RKO (cell line): ENCODE measurements around the gene EPHB1.

Experiments used
- DNase-seq: peaks from one replicate; pipeline ENCODE4 v3.0.0-alpha.2; 2016; ENCODE audit warnings: low spot score

Gene EPHB1

DNA sequence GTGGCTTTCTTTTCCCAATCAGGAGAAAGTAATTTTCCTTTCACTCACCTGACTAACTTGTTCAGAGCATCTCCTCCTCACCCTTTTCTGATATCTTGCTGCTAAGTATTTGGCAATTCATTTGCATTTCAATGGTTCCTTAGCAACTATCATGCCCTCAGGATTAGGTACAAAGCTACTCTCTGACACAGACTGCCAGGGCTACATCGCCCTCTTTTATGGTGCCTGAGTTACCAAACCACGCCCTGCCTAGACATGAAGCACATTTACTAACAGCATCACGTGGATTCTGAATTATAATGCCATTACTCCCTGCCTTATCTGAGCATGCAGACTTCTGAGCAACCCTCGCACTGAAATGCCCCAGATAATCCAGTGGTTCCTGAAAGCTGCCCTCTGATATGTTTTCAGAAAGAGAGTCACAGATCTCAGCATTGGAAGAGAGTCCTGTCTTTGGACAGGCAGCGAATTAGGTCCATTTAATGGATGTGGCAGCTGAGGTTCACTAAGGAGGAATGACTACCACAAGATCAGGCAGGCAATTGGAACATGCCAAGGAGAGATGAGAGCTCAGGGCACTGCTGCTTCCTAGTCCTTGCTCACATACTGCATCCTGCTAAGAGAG lies 14.5 kb downstream of the EPHB1 start:
- DNase-seq = no peak

DNA sequence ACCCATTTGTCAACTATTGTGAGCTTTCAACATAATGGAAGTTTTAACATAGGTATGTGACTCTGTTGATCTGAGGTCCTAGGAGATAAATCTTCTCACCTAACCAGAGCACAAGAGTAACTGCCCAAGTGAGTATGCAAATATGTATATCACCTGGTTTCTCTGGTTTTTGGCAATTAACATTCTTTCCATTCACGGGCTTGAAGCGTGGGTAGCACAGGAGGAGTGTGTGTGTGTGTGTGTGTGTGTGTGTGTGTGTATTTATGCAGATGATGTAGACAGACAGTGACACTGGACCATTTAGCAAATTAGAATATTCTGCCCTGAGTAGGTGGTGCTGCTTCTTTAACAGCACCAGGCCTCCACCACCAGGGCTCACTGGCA lies 15.0 kb downstream of the EPHB1 start:
- DNase-seq = no peak

DNA sequence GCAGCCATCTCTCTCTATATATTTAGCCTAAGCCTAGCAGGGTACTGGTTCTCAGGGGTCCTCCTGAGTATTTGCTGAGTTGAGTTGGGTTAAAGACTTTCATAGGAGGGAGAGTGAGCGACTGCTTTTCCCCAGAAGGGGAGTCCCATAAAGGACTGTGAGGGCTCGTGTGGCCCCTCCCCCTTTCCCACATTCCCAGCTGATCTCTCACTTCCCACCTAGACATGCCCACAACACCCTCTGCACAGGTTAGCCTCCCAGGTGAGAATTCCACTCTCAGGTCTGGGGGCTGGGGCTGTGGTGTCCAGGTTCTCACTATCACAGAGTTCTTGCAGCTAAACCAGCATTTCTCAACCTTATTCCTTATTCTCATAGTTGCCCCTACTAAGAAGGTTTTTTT lies 15.8 kb downstream of the EPHB1 start:
- DNase-seq = no peak

DNA sequence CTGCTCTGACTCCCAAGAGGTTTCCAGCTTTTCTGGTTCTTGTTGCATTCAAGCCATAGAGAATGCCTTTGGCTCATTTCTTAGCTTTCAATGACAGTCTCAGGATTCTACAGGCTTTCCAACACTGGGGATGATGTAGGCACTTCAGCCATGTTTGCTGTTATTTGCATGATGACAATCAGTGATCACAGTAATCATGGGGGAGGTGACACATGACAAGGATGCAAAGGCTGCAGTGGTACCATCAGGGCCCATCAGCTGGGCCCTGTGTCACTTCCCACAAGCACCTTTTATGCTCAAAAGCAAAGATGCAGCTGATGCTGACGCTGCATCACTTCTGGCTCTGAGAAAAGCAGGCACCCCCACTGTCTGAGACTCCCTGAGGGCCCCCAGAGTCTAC lies 18.6 kb downstream of the EPHB1 start:
- no peak for DNase-seq

DNA sequence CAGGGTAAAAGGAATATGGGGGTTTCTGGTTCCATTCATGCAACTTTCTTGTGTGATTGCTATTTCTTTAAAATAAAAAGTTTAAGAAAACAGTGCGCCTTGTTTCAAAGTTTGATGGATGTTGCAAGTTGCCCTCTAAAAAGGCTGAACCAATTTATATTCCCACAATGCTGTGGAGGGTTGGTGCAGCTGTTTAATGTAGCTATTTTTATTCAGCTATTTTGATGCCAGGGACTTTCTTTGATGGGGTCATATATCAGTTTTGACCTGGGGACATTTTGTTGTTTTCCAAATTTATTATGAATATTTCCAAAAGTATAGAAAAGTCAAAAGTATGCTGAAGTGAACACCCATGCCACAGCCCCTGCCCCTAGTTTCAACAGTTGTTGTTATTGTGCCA lies 20.5 kb downstream of the EPHB1 start:
- DNase-seq = no peak

DNA sequence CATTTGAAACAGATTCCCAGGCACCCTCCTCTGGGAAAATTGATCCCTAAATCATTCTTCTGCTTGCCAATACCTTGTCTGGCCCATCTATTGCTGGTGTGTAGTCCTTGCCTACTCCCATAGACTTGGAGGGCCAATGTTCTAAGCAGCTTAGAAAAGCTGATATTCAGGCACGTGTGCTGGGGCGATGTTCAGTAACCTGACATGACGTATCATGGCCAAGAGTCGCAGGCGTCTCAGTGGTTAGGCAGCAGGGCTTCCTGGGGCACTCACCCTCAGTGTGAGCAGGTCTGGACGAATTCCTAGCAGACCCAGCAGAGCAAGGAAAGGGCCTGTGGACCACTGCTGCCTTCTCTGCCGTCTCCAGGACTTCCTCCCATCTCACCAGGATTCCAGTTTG lies 21.6 kb downstream of the EPHB1 start:
- DNase-seq = no peak

DNA sequence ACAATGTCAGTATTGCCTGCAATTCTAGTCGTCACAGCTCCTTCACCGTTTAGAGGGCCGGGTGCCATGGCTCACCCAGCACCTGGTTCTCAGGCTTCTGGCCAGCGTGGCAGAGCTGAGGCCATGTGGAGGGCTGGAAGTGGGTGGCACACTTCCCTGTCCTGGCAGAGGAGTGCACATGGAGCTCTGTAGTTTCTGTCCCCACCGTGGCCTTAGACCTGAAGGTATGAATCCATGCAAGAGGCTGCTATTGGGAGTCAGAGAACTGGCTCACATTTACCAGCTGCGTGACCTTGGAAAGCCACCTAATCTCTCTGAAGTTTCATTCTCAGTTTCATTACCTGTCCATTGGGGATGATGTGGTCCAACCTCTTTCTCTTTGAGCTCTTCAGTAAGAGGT lies 22.2 kb downstream of the EPHB1 start:
- no peak for DNase-seq

DNA sequence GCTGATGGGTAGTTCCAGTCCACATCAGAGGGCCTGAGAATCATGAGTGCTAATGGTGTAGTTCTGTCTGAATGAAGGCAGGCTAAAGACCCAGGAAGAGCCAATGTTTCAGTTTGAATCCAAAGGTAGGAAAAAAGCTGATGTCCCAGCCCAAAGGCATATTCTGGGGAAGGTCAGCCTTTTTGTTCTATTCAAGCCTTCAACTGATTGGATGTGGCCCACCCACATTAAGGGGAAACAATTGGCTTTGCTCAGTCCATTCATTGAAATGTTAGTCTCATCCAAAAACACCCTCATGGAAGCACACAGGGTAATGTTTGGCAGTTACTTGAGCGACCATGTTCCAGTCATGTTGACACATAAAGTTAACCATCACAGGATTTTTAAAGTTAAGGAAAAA lies 25.9 kb downstream of the EPHB1 start:
- no peak for DNase-seq

DNA sequence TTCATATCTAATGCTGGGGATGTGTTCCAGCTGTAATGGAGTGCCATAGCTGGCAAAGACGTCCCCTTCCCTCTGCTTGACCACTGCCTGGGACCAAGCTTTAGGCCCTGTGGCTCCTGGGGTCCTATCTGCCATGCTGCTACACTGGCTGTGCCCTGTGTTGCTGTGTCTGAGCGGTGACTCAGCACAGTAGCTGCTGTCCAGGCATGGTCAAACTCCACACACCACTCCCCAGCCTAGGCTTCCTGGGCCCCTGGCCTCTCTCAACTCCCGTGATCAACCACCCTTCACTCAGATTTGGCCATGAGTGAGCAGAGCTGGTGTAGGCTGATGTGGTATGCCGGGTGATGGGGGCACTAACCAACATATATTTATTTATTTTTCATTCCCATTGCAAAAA lies 27.0 kb downstream of the EPHB1 start:
- DNase-seq = no peak

DNA sequence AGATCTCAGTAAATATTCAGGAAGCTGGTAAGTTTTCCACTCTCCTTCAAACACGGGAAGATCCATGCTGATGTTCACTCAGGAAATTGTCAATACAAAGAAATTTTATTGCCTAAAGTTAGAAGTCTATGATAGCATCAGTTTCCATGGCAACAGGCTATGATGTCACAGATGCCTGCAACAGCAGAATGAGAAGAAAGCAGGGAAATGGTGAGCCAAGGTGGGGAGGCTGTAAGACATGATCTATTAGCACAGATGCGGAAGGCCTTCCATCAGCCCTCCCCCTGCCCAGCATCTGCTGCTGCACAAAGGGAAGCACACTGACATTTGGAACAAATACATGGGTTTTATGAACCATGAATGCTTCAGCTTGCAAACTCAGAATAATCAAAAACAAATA lies 28.6 kb downstream of the EPHB1 start:
- no peak for DNase-seq

DNA sequence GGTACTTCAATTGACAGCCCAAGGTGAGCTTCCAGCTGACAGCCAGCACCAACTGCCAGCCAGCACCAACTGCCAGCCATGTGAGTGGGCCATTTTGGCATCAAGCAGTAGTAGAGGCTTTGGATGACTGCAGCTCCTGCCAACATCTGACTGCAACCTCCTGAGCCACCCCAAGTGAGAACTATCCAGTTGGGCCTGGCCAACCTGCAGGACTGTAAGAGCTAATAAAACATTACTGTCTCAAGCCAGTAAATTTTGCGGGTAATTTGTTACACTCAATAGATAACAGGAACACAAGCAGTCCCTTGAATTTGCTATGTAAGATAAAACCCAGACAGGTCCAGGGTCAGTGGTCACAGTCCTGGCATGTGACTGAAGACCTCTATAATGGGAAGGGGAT lies 29.7 kb downstream of the EPHB1 start:
- DNase-seq = no peak

DNA sequence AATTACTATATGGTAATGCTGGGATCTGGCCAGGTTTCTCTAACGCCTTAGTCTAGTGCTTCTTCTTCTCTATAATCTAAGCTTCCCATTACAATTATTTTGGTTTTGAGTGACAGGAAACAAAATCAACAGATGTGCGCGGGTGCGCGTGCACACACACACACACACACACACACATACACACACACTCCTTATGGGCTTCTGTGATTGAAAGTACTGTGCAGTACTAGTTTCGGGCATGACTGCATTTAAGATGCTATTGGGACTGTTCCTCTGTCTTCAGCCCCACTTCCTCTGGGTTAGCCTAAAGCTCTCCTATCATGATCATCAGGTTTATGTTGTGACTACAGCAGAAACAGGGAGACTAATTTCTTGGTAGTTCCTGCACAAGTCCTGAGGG lies 32.2 kb downstream of the EPHB1 start:
- DNase-seq = no peak

DNA sequence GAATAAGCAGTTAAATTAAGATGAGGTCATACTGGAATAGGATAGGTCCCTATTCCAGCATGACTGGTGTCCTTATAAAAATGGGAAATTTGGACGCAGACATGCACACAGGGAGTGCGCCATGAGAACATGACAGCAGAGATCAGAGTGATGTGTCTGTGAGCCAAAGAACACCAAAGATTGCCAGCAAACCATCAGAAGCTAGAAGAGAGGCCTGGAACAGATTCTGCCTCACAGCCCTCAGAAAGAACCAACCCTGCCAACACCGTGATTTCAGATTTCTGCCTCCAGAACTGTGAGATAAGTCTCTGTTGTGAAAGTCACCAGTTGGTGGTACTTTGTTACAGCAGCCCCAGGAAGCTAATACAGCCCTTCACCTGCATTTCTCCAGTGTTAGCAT lies 34.7 kb downstream of the EPHB1 start:
- no peak for DNase-seq

DNA sequence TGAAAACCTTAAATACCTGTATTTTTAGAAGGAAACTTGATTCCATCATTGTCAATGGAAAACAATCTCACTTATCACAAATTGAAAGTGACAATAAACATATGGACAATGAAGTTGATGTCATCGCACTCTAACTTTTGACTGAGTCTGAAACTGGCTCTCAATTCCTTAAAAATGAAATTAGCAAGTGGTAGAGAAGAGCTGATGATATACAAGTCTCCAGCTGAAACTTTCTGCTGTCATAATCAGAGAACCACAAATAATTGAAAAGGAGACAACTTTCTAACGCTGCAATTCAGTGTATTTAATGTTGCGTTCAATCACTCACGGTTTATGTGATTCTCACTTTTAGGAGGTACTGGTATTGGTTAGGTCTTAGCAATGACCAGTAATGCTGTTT lies 37.5 kb downstream of the EPHB1 start:
- no peak for DNase-seq

DNA sequence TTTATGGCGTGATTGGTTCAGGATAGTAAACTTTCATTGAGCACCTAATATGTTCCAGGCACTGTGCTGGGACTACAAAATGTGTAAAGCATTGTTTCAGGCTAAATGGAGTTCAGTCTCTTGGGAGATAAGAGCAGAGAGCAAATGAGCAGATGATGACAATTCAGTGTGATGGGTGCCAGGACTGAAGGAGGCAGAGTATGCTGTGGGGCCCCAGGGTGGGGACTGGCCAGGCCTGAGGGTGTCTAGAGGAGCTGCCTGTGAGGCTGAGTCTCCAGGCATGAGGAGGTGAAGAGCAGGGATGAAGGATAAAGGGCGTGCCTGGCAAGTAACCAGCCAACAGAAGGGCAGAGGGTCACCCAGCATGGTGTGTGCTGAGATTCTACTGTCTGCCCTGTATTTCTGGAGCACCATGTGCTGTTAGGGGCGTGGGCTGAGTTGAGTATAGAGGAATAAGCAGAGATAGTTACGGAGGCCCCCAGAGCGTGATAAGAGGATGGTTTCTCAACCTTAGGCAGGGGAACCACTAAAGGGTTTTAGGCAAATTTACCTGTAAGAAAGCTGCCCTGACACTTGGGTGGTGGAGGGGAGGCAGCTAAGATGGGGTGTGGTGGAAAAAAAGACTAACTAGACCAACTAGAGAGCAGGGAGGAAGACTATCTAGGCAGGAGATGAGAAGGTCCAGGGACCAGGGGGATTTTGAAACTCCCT lies 38.5 kb downstream of the EPHB1 start:
- no peak for DNase-seq

DNA sequence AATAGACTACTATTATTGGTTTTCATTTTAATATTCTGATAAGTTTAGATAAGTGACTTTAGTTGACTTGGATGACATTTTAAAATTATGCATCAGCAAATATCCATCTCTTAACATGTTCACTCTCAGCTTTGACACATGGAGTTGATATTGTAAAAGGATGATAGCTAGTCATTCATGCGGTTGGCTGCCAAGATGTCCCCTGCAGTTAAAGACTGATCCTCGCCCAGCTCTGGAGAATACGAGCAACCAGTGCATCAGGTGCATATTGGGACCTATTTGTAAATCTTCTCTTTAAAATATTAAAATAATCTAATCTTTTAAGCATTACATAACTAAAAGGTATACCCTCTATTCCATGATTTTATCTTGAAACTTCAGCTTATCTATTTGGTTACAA lies 41.9 kb downstream of the EPHB1 start:
- no peak for DNase-seq

DNA sequence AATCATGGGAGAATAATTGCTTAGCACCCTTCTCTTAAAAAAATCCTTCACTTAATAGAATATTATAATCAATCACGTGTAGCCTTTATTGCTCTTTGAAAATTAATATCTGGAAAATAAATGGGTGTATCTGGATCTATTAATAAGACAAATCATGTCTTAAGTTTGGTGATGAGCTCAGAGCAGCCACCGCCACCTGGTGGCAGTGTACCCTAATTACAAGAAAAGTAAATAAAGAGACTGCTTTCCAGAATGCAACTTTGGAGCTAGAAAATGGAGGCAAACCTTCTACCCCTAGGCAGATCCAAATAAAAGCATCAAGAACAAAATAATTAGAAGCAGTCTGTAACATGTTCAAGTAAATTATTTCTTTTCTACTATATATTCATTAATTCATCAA lies 43.5 kb downstream of the EPHB1 start:
- no peak for DNase-seq

DNA sequence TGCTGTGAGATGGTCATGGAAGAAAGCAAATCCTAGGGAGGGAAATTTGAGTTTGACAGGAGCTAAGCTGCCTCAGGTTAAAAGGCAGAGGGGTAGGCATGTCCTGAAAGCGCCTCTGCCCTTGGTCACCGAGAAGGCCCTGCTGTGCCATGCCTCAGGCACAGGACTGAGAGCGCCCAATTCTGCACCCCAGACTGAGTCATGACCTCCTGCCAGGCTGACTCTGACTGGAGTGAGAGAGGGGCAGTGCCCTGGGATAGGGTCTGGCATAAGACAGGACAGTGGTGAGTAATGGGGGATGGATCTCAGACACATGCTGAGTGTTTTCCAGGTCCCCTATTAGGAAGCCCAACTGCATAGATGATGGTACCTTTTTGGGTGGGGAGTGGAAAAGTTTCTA lies 44.4 kb downstream of the EPHB1 start:
- DNase-seq = no peak

DNA sequence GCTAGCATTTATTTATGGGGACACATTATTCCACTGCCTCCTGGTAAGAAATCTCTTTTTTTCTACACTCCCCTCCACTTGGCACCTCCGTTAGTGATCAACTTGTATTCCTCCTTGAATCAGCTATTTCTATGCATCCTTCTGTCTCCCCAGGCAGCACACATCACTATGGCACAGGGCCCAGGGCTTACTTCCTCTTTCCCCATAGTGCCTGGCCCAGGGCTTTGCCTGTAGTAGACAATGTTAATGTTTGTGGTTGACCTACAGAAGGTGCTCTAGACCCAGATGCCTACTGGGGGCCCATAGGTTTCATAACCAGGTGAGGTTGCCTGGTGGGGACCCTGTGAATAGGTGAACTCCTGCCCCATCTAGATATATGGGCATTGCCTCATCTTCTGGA lies 44.9 kb downstream of the EPHB1 start:
- DNase-seq = no peak

DNA sequence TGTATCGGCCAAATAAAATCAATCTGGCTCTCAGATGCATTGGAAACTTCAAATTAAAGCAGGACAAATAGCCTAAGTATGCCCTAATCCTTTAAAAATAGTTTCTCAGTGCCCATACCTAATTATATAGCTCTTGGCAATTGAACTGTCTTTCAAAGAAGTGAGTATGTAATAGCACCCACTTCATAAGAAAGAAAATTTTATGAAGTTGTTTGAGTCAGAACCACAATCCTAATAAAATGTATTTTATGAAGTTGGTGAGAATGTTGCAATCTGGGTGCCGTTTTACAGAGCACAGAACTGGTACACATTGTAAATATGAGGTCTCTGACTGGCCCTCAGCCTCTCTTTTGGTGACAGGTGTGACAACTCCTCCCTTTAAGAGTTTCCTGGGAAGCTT lies 45.4 kb downstream of the EPHB1 start:
- DNase-seq = no peak

DNA sequence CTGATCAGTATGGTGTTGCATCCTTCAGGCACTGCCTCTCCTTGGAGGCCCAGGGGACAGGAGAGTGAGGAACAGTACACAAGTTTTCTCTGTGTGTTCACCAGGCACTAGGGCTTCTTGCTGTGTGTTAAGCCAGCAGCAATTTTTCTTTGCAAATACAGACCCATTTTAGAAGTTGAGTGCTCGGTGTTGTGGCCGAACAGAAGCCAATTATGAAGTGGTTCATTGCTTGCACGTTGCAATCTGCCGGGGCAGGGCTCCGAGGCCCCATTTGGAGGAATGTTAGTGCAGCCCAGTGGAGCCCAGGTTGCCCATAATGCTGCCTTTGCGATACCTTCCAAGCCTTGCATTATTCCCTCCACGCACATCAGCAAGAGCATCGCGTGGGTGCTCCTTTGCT lies 51.0 kb downstream of the EPHB1 start:
- no peak for DNase-seq

DNA sequence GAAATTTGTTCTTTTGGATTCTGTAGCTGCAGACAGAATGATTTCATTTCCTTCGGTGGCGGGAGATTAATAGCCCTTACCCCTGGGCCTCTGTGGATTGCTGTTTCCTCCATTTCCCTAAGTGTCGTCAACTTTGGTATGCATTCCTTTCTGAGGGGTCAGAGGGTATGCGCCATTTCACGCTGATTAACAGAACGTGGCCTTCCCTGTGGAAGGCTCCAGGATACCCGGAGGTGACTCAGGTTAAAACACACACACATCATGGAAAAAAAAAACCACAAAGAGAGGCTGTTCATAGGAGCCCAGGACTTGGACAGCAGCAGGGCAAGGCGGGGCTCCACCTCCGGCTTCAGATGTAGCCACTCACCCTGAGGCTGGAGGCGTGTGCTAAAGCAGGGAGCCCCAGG lies 51.9 kb downstream of the EPHB1 start:
- DNase-seq = peak; percentile 73

DNA sequence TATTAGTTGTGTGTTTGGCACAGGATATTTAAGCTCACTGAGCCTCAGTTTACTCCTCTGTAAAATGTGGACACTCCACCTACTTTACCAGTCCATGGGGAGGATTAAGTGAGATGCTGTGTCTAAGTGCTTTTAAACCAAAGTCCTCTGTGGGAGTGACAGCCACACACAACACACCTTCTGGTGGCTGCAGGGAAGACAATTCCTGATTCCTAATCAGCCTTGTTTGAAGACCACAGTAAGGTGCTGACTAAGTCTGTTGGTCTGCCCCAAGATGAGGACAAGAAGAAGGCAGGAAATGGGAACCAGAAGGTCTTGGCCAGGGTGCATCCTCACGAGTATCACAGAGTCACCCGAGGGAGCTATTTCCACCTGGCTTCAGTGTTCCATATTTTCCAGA lies 52.3 kb downstream of the EPHB1 start:
- DNase-seq = no peak

DNA sequence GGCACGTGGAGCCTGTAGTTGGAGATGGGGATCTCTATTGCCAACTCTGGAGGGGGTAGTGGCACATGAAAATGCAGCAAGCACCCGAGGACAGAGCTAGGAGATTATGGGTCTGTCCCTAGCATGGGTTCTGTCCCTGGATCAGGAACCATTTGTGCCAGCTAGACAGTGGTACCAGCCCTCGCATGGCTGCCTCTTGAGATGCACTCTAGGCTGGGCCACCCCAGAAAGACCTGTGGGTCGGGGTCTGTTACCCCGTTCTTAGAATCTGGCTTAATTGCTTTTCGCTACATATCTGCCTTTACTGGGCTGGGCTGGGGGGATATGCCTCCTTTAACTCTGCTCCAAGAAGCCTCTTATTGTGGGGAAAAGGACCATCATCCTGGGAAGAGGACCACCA lies 54.5 kb downstream of the EPHB1 start:
- DNase-seq = no peak
